ENCODE results near the gene STK4.
A peak's percentile ranks its signal among the peaks of the same experiment; 100 is the strongest.

The STK4 gene

DNA sequence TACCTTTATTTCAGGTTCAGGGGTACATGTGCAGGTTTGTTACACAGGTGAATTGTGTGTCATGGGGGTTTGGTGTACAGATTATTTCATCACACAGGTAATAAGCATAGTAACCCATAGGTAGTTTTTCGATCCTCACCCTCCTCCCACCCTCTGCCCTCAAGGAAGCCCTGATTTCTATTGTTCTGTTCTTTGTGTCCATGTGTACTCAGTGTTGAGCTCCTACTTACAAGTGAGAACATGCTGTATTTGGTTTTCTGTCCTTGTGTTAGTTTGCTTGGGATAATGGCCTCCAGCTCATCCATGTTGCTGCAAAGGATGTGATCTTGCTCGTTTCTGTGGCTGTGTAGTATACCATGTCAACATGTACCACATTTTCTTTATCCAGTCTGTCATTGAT is 66.0 kb downstream of the STK4 start:
- WGBS (ENCODE audit: extremely low coverage, insufficient coverage, insufficient read length): no CpG with 5 or more reads among the region's 2 CpGs
- Histone ChIP-seq H2AK5ac (ENCODE audit: low read length) (no peak overlapping the region), H2AFZ (ENCODE audit: insufficient read depth, low read length, poor library complexity) (no peak overlapping the region), H4K91ac (ENCODE audit: low read depth, low read length) (no peak overlapping the region), H3K4me1 (ENCODE audit: control insufficient read depth in 1 of 2, insufficient read depth in 2 of 2, low read length in 2 of 2) (peaks cover 0 to 4% of the 10 kb centered on the region in 2 experiments), H3K18ac (ENCODE audit: low read length) (no peak overlapping the region), H2BK12ac (ENCODE audit: low read length) (no peak overlapping the region), H3K4ac (ENCODE audit: low read depth, low read length) (no peak overlapping the region), H4K12ac (ENCODE audit: low read depth, low read length) (no peak overlapping the region), H3K9me3 (ENCODE audit: insufficient read depth, low read depth, low read length) (no peaks in the 10 kb centered on the region), H3K27ac (ENCODE audit: low read depth, low read length) (no peak overlapping the region), H3K4me3 (ENCODE audit: low read depth, low read length) (no peak overlapping the region), H3K23ac (ENCODE audit: low read length) (no peak overlapping the region), H3K4me2 (ENCODE audit: low read length) (no peak overlapping the region), H3K36me3 (ENCODE audit: control insufficient read depth in 1 of 2, insufficient read depth in 2 of 2, low read length in 2 of 2) (peaks cover 1 to 3% of the 10 kb centered on the region in 2 experiments), H2BK120ac (ENCODE audit: insufficient read depth, low read length, poor library complexity) (no peak overlapping the region), H3K79me2 (ENCODE audit: control insufficient read depth, insufficient read depth, low read length, poor library complexity) (no peaks in the 10 kb centered on the region), H3K79me1 (ENCODE audit: low read length) (no peaks in the 10 kb centered on the region), H3K27me3 (ENCODE audit: insufficient read depth, low read length) (no peaks in the 10 kb centered on the region), H2BK5ac (ENCODE audit: low read depth, low read length, poor library complexity) (no peak overlapping the region), H4K8ac (ENCODE audit: low read depth, low read length) (no peak overlapping the region), H3K14ac (ENCODE audit: low read length) (no peak overlapping the region), H3K9ac (ENCODE audit: low read length) (no peak overlapping the region)
- DNase-seq: no peak

DNA sequence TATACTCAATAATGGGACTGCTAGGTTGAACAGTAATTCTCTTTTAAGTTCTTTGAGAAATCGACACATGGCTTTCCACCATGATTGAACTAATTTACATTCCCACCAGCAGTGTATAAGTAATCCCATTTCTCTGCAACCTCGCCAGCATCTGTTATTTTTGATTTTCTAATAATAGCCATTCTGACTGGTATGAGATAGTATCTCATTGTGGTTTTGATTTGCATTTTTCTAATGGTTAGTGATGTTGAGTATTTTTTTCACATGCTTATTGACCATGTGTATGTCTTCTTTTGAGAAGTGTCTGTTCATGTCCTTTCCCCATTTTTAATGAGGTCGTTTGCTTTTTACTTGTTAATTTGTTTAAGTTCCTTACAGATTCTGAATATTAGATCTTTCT is 66.5 kb downstream of the STK4 start:
- Histone ChIP-seq H4K91ac (ENCODE audit: low read depth, low read length) (no peak overlapping the region), H4K12ac (ENCODE audit: low read depth, low read length) (no peak overlapping the region), H2BK12ac (ENCODE audit: low read length) (no peak overlapping the region), H3K9ac (ENCODE audit: low read length) (no peak overlapping the region), H3K4me1 (ENCODE audit: control insufficient read depth in 1 of 2, insufficient read depth in 2 of 2, low read length in 2 of 2) (peaks cover 0 to 4% of the 10 kb centered on the region in 2 experiments), H3K4me3 (ENCODE audit: low read depth, low read length) (no peak overlapping the region), H3K4ac (ENCODE audit: low read depth, low read length) (no peak overlapping the region), H2AK5ac (ENCODE audit: low read length) (no peak overlapping the region), H3K23ac (ENCODE audit: low read length) (no peak overlapping the region), H3K79me2 (ENCODE audit: control insufficient read depth, insufficient read depth, low read length, poor library complexity) (no peaks in the 10 kb centered on the region), H2BK5ac (ENCODE audit: low read depth, low read length, poor library complexity) (no peak overlapping the region), H3K9me3 (ENCODE audit: insufficient read depth, low read depth, low read length) (no peaks in the 10 kb centered on the region), H3K36me3 (ENCODE audit: control insufficient read depth in 1 of 2, insufficient read depth in 2 of 2, low read length in 2 of 2) (peaks cover 1 to 3% of the 10 kb centered on the region in 2 experiments), H3K79me1 (ENCODE audit: low read length) (no peaks in the 10 kb centered on the region), H4K8ac (ENCODE audit: low read depth, low read length) (no peak overlapping the region), H3K27ac (ENCODE audit: low read depth, low read length) (no peak overlapping the region), H3K14ac (ENCODE audit: low read length) (no peak overlapping the region), H2AFZ (ENCODE audit: insufficient read depth, low read length, poor library complexity) (no peak overlapping the region), H3K18ac (ENCODE audit: low read length) (no peak overlapping the region), H3K27me3 (ENCODE audit: insufficient read depth, low read length) (no peaks in the 10 kb centered on the region), H2BK120ac (ENCODE audit: insufficient read depth, low read length, poor library complexity) (no peak overlapping the region), H3K4me2 (ENCODE audit: low read length) (no peak overlapping the region)
- WGBS (ENCODE audit: extremely low coverage, insufficient coverage, insufficient read length): no CpG with 5 or more reads among the region's 3 CpGs
- DNase-seq: no peak

DNA sequence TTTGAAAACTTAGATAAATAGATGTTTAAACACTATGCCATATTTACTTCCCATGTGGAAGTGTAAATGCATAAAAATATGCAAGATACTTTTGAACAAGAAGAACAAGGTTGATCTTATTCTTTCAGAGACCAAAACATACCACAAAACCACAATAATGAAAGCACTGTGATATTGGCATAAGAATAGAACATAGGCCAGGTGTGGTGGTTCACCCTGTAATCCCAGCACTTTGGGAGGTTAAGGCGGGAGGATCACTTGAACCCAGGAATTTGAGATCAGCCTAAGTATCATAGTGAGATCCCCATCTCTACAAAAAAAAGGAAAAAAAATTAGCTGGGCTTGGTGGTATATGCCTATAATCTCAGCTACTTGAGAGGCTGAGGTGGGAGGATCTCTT is 68.1 kb downstream of the STK4 start:
- Histone ChIP-seq H3K14ac (ENCODE audit: low read length) (no peak overlapping the region), H2AFZ (ENCODE audit: insufficient read depth, low read length, poor library complexity) (no peak overlapping the region), H3K36me3 (ENCODE audit: control insufficient read depth in 1 of 2, insufficient read depth in 2 of 2, low read length in 2 of 2) (peaks cover 0 to 3% of the 10 kb centered on the region in 2 experiments), H3K9me3 (ENCODE audit: insufficient read depth, low read depth, low read length) (no peaks in the 10 kb centered on the region), H3K4me1 (ENCODE audit: control insufficient read depth in 1 of 2, insufficient read depth in 2 of 2, low read length in 2 of 2) (peaks cover 0 to 4% of the 10 kb centered on the region in 2 experiments), H3K23ac (ENCODE audit: low read length) (no peak overlapping the region), H4K12ac (ENCODE audit: low read depth, low read length) (no peak overlapping the region), H4K91ac (ENCODE audit: low read depth, low read length) (peak overlapping the region; percentile 18), H3K4ac (ENCODE audit: low read depth, low read length) (no peak overlapping the region), H3K79me1 (ENCODE audit: low read length) (no peaks in the 10 kb centered on the region), H3K4me3 (ENCODE audit: low read depth, low read length) (no peak overlapping the region), H3K4me2 (ENCODE audit: low read length) (no peak overlapping the region), H2BK120ac (ENCODE audit: insufficient read depth, low read length, poor library complexity) (no peak overlapping the region), H3K27me3 (ENCODE audit: insufficient read depth, low read length) (no peaks in the 10 kb centered on the region), H3K27ac (ENCODE audit: low read depth, low read length) (no peak overlapping the region), H4K8ac (ENCODE audit: low read depth, low read length) (no peak overlapping the region), H2BK5ac (ENCODE audit: low read depth, low read length, poor library complexity) (no peak overlapping the region), H2AK5ac (ENCODE audit: low read length) (no peak overlapping the region), H2BK12ac (ENCODE audit: low read length) (no peak overlapping the region), H3K9ac (ENCODE audit: low read length) (no peak overlapping the region), H3K79me2 (ENCODE audit: control insufficient read depth, insufficient read depth, low read length, poor library complexity) (no peaks in the 10 kb centered on the region), H3K18ac (ENCODE audit: low read length) (no peak overlapping the region)
- no CpG with 5 or more reads among the region's 1 CpG for WGBS (ENCODE audit: extremely low coverage, insufficient coverage, insufficient read length)
- DNase-seq: no peak

- DNase-seq: peak; percentile 68 to 70
- Histone ChIP-seq H3K14ac (ENCODE audit: low read length) (no peak overlapping the region), H2AK5ac (ENCODE audit: low read length) (no peak overlapping the region), H2BK120ac (ENCODE audit: insufficient read depth, low read length, poor library complexity) (no peak overlapping the region), H3K36me3 (ENCODE audit: control insufficient read depth in 1 of 2, insufficient read depth in 2 of 2, low read length in 2 of 2) (peaks cover 0 to 1% of the 10 kb centered on the region in 2 experiments), H3K18ac (ENCODE audit: low read length) (no peak overlapping the region), H4K91ac (ENCODE audit: low read depth, low read length) (no peak overlapping the region), H2AFZ (ENCODE audit: insufficient read depth, low read length, poor library complexity) (no peak overlapping the region), H4K8ac (ENCODE audit: low read depth, low read length) (no peak overlapping the region), H3K9ac (ENCODE audit: low read length) (no peak overlapping the region), H4K12ac (ENCODE audit: low read depth, low read length) (no peak overlapping the region), H3K27me3 (ENCODE audit: insufficient read depth, low read length) (no peaks in the 10 kb centered on the region), H3K4ac (ENCODE audit: low read depth, low read length) (no peak overlapping the region), H3K79me1 (ENCODE audit: low read length) (peaks cover 1% of the 10 kb centered on the region), H3K9me3 (ENCODE audit: insufficient read depth, low read depth, low read length) (no peaks in the 10 kb centered on the region), H2BK5ac (ENCODE audit: low read depth, low read length, poor library complexity) (no peak overlapping the region), H3K4me2 (ENCODE audit: low read length) (no peak overlapping the region), H3K79me2 (ENCODE audit: control insufficient read depth, insufficient read depth, low read length, poor library complexity) (no peaks in the 10 kb centered on the region), H2BK12ac (ENCODE audit: low read length) (no peak overlapping the region), H3K23ac (ENCODE audit: low read length) (no peak overlapping the region), H3K4me1 (ENCODE audit: control insufficient read depth in 1 of 2, insufficient read depth in 2 of 2, low read length in 2 of 2) (peaks cover 0 to 4% of the 10 kb centered on the region in 2 experiments), H3K27ac (ENCODE audit: low read depth, low read length) (no peak overlapping the region), H3K4me3 (ENCODE audit: low read depth, low read length) (no peak overlapping the region)
- no CpG with 5 or more reads among the region's 10 CpGs for WGBS (ENCODE audit: extremely low coverage, insufficient coverage, insufficient read length)
Measured at GRCh38 chr20:45036044-45036755, 69.9 kb downstream of the STK4 start.

All from trophoblast cell (in vitro differentiated cells and primary cell).